ENCODE results near the gene COL4A3.
A peak's percentile ranks its signal among the peaks of the same experiment; 100 is the strongest.

COL4A3 gene

DNA sequence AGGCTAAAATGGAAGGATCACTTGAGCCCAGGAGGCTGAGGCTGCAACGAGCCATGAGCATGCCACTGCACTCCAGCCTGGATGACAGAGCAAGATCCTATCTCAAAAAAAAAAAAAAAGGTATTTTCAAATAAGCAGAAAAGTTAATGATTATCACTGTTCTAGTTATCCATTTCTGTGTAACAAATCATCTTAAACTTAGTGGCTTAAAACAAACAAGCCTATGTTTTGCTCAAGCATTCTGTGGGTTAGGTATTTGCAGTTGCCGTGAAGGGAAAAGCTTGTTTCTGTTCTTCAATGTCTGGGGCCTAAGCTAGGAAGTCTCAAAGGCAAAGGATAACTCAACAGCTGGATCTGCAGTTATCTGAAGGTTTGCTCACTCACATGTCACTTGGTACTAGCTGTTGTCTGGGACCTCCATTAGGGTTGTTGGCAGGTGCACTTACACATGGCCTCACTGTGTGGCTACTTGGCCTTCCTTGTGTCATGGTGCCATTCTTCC lies 174.7 kb downstream of the COL4A3 start:
- DNase-seq (ENCODE audit: low read depth) = no peak

DNA sequence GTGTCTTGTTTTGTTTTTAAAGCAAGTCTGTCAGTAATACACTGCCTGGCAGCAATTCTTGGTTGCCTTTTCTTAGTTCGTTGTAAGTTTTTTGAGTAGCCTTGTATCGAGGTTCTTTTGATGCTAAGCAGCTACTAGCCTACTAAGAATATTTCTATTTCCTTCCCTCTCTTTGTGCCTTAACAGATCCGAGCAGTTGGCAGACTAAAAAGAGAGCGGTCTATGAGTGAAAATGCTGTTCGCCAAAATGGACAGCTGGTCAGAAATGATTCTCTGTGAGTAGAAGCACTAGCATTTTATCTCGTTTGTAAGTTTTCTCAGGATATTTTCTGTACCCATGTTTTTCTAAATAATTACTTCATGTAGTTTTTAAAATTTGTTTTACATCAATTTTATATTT lies 175.7 kb downstream of the COL4A3 start:
- DNase-seq (ENCODE audit: low read depth) = no peak

DNA sequence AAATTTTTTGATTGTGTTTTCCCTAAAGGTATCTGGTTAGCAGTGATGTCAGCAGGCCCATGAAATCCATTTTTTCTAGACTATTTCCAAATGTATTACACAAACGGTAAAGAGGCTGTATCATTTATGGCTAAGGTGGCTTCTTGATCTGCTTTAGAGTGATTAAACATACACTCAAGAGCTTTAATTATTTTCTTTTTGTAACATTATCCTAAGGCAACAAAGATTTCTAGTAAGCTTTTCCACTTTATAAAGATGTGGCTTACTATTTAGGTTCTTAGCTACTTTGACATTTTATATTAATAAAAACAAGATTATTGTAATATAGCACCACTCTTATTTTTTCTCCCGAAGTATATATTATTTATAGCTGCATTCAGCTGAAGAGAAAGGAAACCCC lies 177.1 kb downstream of the COL4A3 start:
- no peak for DNase-seq (ENCODE audit: low read depth)

DNA sequence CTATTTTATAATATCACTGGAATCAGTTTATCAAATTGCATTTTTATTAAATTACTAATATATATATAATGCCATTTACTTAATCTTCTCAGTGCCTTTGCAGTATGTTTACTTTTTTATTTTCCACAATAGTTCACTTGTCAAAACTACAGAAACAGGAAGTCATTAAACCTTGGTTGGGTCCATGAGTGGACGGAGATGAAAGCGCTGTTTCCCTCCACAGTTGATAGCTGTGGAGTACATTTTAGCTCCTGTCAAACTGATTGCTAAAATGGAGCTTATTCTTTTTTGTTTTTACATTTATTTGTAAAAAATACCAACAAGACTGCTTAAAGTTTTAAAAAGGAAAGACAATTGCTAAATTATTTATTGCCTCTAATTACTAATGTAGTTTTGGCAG lies 179.8 kb downstream of the COL4A3 start:
- DNase-seq (ENCODE audit: low read depth) = no peak

DNA sequence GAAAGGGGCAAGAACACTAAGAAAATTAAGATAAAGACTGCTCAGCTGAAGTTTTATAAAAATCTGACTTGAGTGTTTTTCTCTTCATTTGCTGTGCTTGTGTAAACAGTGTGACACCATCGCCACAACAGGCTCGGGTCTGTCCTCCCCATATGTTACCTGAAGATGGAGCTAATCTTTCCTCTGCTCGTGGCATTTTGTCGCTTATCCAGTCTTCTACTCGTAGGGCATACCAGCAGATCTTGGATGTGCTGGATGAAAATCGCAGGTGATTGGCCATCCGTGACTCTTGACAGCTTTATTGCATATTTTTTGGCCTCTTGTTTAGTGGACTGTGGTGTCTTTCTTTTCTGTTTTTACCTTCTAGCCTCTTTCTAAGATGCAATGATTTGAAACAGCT lies 182.7 kb downstream of the COL4A3 start:
- DNase-seq (ENCODE audit: low read depth) = no peak

DNA sequence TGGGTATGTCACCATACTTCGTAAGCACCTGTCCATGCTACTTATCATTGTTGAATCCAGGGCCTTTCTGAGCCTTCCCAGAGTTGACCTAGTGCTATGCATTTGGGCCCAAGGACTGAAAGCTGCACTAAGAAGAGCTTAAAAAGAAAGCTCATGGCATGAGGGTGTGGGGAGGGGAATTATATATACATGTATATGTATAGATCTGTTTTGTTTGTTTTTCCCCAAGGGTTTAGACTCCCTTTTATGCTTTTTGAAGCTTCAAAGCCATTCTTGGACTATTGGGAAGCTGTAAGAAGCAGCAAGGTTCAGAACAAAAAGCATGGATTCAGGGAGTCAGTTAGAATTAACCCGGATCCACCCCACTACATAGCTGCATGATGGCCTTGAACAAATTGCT lies 183.9 kb downstream of the COL4A3 start:
- no peak for DNase-seq (ENCODE audit: low read depth)

DNA sequence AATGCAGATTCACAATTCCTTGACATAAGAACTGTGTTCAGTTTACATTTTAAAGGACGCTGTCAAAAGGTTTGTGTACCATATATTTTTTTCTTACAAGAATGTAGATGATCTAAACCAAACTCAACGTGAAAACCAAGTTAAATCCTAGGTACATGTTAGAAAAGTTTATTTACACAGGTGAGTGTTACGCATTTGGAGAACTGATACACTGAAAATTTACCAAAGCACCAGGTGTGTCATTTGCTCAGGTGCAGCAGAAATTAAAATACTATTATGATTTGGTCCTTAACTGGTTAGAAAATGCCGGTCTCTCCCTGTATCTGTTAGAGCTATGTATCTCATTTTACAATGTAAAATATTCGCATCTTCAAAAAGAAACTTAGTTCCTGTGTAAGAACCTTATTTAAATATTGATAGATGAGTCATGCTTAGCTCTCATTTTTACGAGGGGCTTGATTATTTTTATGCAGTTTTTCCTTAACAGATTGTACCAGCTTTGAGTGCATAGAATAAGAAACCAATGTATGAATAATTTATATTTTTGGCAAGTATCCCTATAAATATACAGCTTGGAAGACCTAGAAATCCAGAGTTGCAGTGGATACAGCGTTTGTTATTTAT lies 185.7 kb downstream of the COL4A3 start:
- no peak for DNase-seq (ENCODE audit: low read depth)

DNA sequence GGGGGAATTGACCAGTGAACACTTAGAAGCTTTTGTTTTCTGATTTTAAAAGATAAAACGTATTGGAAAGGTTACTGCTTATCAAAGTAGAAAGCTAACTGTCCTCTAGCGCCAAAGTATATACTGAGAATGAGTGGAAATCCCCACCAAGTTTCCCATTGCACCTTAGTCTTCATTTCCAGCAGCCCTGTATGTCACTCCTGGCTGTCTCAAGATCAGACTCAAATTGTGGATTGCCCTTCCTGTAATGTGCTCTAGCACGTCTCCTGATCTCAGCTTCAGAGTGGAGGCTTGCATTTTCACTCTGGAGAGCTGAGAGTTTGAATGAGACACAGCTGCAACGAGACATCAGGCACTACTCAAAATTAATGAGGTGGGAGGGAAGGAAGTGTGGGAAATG lies 187.2 kb downstream of the COL4A3 start:
- DNase-seq (ENCODE audit: low read depth) = no peak

DNA sequence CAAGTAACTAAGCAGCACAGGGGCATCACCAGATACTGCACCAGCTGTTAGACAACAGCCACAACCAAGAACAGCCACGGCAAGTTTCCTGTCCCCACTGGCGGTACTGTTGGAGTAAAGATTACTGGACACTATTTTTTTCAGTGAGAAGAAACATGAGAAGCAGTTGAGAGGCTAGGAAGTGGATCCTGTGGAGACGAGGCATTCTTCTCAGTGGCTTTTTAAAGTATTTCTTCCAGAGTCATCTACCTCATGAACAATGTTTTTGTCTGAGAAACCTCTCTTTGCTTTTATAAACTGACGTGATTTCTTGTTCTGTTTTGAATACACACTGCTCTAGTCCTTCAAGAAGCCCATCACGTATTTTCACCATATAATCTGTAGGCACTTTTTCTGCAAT lies 195.9 kb downstream of the COL4A3 start:
- DNase-seq (ENCODE audit: low read depth) = no peak

DNA sequence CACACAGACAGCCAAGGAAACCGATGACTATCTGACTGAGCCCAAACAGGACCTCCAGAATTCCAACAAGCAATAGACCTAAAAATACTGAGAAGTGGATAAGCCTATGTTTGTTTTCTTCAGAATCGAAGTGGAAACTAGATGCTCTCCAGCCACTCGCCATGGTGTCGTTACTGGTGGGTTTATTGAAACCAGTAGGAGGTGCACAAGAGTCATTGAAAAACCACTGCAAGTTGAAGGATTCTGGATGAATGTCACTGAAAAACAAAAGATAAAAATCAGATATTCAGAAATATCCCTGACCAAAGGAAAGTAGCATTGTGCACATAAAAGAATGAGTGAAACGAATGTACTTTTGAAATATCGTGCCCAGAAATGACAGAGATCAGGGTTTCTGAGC lies 199.3 kb downstream of the COL4A3 start:
- DNase-seq (ENCODE audit: low read depth) = peak; percentile 64
